Caki2 (cell line): ENCODE data around the gene CFAP46. TPM values are rescaled to one million over a fixed set of nuclear protein-coding genes. Genes with fewer than 3 reads are reported as not detected.
"Not testable (repeated sequence)": the region's sequence is repeated elsewhere in the genome, so short reads cannot be mapped to it uniquely, and the experiment has no call there.

Experiments
- DNase-seq: peaks from one replicate; pipeline ENCODE4 v3.0.0-alpha.2; 2015; ENCODE audit warnings: low read depth
- in situ Hi-C: cut with HindIII; loops from 2 replicates; pipeline ENCODE4 v1.10.0; 2016; ENCODE audit warnings: low sequenced_read_pairs, low pct_unique_long_range_greater_than_20kb, mixed read lengths
- total RNA-seq: library from RNA; depleted of rRNA; stranded (reverse); fragments of >200 nt; shearing (Covaris generic); gene quantifications from 2 replicates; pipeline ENCODE4 v1.2.3, GENCODE V29; 2014; ENCODE audit warnings: low replicate concordance

CFAP46 gene
- total RNA-seq, 1 experiment from 2014 or later: not detected

- in situ Hi-C loops: no loop called here
- DNase-seq: no peak
Measured at GRCh38 chr10:132847856-132848255, 94.5 kb downstream of the CFAP46 start.

- no peak for DNase-seq
- in situ Hi-C loops: no loop called here
Measured at GRCh38 chr10:132847416-132847777, 95.0 kb downstream of the CFAP46 start.

GRCh38 chr10:132846631-132847415 is 95.5 kb downstream of the CFAP46 start:
- no peak for DNase-seq
- in situ Hi-C loops: no loop called here

GRCh38 chr10:132845780-132846595 is 96.4 kb downstream of the CFAP46 start:
- in situ Hi-C loops: no loop called here
- DNase-seq: no peak

GRCh38 chr10:132845041-132845551 is 97.3 kb downstream of the CFAP46 start:
- in situ Hi-C loops: no loop called here

GRCh38 chr10:132844069-132844809 is 98.1 kb downstream of the CFAP46 start:
- no peak for DNase-seq
- in situ Hi-C loops: no loop called here

More at GRCh38 chr10:132845041-132845551, 97.3 kb downstream of the CFAP46 start:
- no peak for DNase-seq

GRCh38 chr10:132843276-132843675 is 99.1 kb downstream of the CFAP46 start:
- not testable (repeated sequence) for DNase-seq

GRCh38 chr10:132842397-132842796 is 100.0 kb downstream of the CFAP46 start:
- in situ Hi-C loops: no loop called here
- DNase-seq: no peak

More at GRCh38 chr10:132843276-132843675, 99.1 kb downstream of the CFAP46 start:
- in situ Hi-C loops: not testable (repeated sequence)

- in situ Hi-C loops: no loop called here
- no peak for DNase-seq
Measured at GRCh38 chr10:132841615-132841975, 100.8 kb downstream of the CFAP46 start.

- in situ Hi-C loops: no loop called here
- DNase-seq: no peak
Measured at GRCh38 chr10:132840698-132841614, 101.4 kb downstream of the CFAP46 start.

- no peak for DNase-seq
- in situ Hi-C loops: no loop called here
Measured at GRCh38 chr10:132839061-132839460, 103.3 kb downstream of the CFAP46 start.

GRCh38 chr10:132838346-132838970 is 103.9 kb downstream of the CFAP46 start:
- no peak for DNase-seq
- in situ Hi-C loops: no loop called here

- peak; percentile 6 for DNase-seq
- in situ Hi-C loops: no loop called here
Measured at GRCh38 chr10:132837905-132838304, 104.5 kb downstream of the CFAP46 start.

GRCh38 chr10:132836832-132837540 is 105.4 kb downstream of the CFAP46 start:
- in situ Hi-C loops: no loop called here

GRCh38 chr10:132836248-132836831 is 106.0 kb downstream of the CFAP46 start:
- peak; percentile 40 for DNase-seq
- in situ Hi-C loops: no loop called here

More at GRCh38 chr10:132836832-132837540, 105.4 kb downstream of the CFAP46 start:
- DNase-seq: peak; percentile 33

GRCh38 chr10:132835848-132836233 is 106.5 kb downstream of the CFAP46 start:
- in situ Hi-C loops: no loop called here
- no peak for DNase-seq
